ENCODE measurements around the gene EPHB2.

Gene EPHB2

GRCh38 chr1:22892789-22893188 lies 182.2 kb downstream of the EPHB2 start:
- TF ChIP-seq TAF1 (IDR thresholded peaks at IDR 0.05; ENCODE audit: borderline replicate concordance, insufficient read depth, low read length) (no peak), POLR2AphosphoS5 (IDR thresholded peaks at IDR 0.05; ENCODE audit: low read depth, low read length) (no peak), SIN3A (IDR thresholded peaks at IDR 0.05; ENCODE audit: borderline replicate concordance, insufficient read depth, low read length) (no peak), FOXP2 (optimal IDR thresholded peaks at IDR 0.05; ENCODE audit: borderline replicate concordance, extremely low read depth, extremely low read length, insufficient read depth) (no peak), REST (IDR thresholded peaks at IDR 0.05; ENCODE audit: insufficient read depth in 1 of 2, low read depth in 2 of 2, low read length in 2 of 2) (no peak)

- TF ChIP-seq FOXP2 (optimal IDR thresholded peaks at IDR 0.05; ENCODE audit: borderline replicate concordance, extremely low read depth, extremely low read length, insufficient read depth) (no peak), REST (IDR thresholded peaks at IDR 0.05; ENCODE audit: insufficient read depth in 1 of 2, low read depth in 2 of 2, low read length in 2 of 2) (no peak), POLR2AphosphoS5 (IDR thresholded peaks at IDR 0.05; ENCODE audit: low read depth, low read length) (no peak)
Observed at GRCh38 chr1:22893292-22893691, 182.7 kb downstream of the EPHB2 start.

- TF ChIP-seq SIN3A (IDR thresholded peaks at IDR 0.05; ENCODE audit: borderline replicate concordance, insufficient read depth, low read length) (no peak), REST (IDR thresholded peaks at IDR 0.05; ENCODE audit: insufficient read depth in 1 of 2, low read depth in 2 of 2, low read length in 2 of 2) (no peak), TAF1 (IDR thresholded peaks at IDR 0.05; ENCODE audit: borderline replicate concordance, insufficient read depth, low read length) (no peak), FOXP2 (optimal IDR thresholded peaks at IDR 0.05; ENCODE audit: borderline replicate concordance, extremely low read depth, extremely low read length, insufficient read depth) (no peak), POLR2AphosphoS5 (IDR thresholded peaks at IDR 0.05; ENCODE audit: low read depth, low read length) (no peak)
Observed at GRCh38 chr1:22895357-22895756, 184.7 kb downstream of the EPHB2 start.

- no peak for TF ChIP-seq TAF1 (IDR thresholded peaks at IDR 0.05; ENCODE audit: borderline replicate concordance, insufficient read depth, low read length)
- no peak for TF ChIP-seq POLR2AphosphoS5 (IDR thresholded peaks at IDR 0.05; ENCODE audit: low read depth, low read length)
- no peak for TF ChIP-seq FOXP2 (optimal IDR thresholded peaks at IDR 0.05; ENCODE audit: borderline replicate concordance, extremely low read depth, extremely low read length, insufficient read depth)
- TF ChIP-seq SIN3A (IDR thresholded peaks at IDR 0.05; ENCODE audit: borderline replicate concordance, insufficient read depth, low read length), result no peak
- no peak for TF ChIP-seq REST (IDR thresholded peaks at IDR 0.05; ENCODE audit: insufficient read depth in 1 of 2, low read depth in 2 of 2, low read length in 2 of 2)
Observed at GRCh38 chr1:22896184-22896583, 185.5 kb downstream of the EPHB2 start.

- no peak for TF ChIP-seq POLR2AphosphoS5 (IDR thresholded peaks at IDR 0.05; ENCODE audit: low read depth, low read length)
- no peak for TF ChIP-seq TAF1 (IDR thresholded peaks at IDR 0.05; ENCODE audit: borderline replicate concordance, insufficient read depth, low read length)
- TF ChIP-seq FOXP2 (optimal IDR thresholded peaks at IDR 0.05; ENCODE audit: borderline replicate concordance, extremely low read depth, extremely low read length, insufficient read depth), result no peak
- TF ChIP-seq SIN3A (IDR thresholded peaks at IDR 0.05; ENCODE audit: borderline replicate concordance, insufficient read depth, low read length), result no peak
- TF ChIP-seq REST (IDR thresholded peaks at IDR 0.05; ENCODE audit: insufficient read depth in 1 of 2, low read depth in 2 of 2, low read length in 2 of 2), result no peak
Observed at GRCh38 chr1:22900451-22900850, 189.8 kb downstream of the EPHB2 start.

Data from PFSK-1 (cell line).